NCI-H2081 treated with DMSO at 0.1 percent for 48 hours (cell line): ENCODE results near the gene SUSD2.
"Not testable (repeated sequence)": the region's sequence is repeated elsewhere in the genome, so short reads cannot be mapped to it uniquely, and the experiment has no call there.

Experiments
- DNase-seq: peaks from one replicate; lab custom pipeline; 2025; lab: John Stamatoyannopoulos, UW

Gene SUSD2

DNA sequence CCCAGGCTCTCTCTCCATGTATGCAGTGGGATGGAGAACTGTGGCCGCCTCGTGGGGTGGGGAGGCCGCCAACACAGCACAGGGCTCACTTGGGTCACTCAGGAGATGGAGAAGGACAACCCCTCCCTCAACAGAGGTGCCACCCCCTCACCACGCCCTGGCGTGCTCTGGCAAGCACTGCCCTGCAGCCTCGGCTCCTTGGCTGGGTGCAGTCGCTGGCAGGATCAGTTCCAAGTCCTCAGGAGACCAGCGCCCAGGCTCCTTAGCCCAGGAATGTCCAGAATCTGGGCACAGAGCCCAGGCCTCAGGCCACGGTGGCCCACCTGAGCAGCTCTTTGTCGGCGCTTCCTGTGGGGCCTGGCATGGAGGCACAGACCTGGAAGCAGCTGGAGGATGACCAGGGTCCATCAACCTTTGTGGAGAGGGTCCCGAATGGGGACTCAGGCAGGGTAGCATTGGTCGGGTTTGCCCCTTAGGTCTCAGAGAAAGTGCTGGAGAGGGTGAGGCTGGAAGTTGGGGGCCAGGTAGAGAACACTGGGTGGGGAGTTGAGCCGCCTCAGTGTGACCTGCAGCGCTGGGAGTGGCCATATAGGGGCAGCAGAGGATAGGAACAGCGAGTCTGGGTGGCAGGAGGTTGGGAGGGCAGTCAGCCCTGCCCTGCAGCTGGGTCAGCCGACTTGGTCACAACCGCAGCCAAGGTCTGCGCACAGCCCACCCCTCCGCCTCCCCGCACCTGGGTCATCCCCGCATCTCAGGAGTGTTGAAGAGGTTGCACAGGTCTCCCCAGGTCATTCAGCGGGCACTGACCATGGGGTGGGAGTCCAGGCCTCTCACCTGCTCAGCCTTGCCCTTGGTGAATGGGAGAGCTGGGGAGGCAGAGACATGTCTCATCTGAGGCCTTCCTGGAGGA, 8.2 kb downstream of the SUSD2 start:
- no peak for DNase-seq

DNA sequence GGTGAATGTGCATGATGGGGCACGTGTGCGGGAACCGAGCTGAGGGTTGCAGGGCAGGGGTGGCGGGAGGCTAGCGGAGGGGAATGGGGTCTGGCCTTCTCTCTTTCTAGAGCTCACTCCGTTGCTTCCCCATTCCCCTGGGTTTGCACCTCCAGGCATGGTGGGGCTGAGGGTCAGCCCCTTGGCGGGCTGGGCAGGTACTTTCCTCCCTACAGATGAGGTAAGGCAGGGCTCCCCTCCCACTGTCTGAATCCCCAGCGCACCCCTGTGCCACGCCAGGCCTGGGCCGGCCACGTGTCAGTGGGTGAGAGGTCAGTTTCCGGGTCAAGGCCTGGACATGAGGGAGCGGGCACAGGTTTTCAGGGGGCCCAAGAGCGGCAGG, 8.9 kb downstream of the SUSD2 start:
- DNase-seq = no peak

GRCh38 chr22:24190596-24191208, 9.4 kb downstream of the SUSD2 start:
- no peak for DNase-seq

GRCh38 chr22:24191381-24191841, 10.1 kb downstream of the SUSD2 start:
- DNase-seq = no peak

GRCh38 chr22:24191893-24192292, 10.6 kb downstream of the SUSD2 start:
- no peak for DNase-seq

DNA sequence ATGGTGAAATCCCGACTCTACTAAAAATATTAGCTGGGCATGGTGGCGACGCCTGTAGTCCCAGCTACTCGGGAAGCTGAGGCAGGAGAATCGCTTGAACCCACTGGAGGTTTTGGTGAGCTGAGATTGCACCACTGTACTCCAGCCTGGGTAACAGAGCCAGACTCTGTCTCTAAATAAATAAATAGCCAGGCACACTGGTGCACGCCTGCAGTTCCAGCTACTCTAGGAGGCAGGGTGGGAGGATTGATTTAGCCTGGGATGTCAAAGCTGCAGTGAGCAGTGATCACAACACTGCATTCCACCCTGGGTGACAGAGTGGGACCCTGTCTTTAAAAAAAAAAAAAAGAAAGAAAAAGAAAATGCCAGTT, 17.4 kb downstream of the SUSD2 start:
- DNase-seq = no peak

DNA sequence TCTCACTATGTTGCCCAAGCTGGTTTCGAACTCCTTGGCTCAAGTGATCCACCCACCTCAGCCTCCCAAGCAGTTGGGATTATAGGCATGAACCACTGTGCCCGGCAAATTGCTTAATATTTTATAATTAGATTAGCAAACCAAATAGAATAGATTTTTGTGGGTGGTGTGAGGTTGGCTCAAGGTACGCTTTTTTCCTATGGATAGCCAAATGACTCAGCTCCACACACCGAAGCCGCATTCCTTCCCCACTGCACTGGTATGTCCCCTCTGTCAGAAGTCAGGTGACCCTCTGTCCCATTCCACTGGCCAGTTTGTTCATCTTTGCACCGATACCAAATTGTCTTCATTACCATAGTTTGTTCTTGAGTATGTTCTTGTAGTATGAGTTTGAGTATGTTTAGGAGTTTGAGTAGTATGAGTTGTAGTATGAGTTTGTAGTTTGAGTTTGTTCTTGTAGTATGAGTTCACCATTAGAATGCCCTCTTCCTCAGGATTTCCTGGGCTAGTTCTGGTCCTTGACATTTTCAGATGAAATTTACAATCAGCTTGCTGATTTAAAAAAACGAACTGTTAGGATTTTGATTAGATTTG, 19.4 kb downstream of the SUSD2 start:
- DNase-seq = no peak

- no peak for DNase-seq
Observed at GRCh38 chr22:24201681-24202614, 20.7 kb downstream of the SUSD2 start.

- not testable (repeated sequence) for DNase-seq
Observed at GRCh38 chr22:24203856-24204255, 22.6 kb downstream of the SUSD2 start.

GRCh38 chr22:24205438-24206195, 24.3 kb downstream of the SUSD2 start:
- no peak for DNase-seq

GRCh38 chr22:24206460-24207263, 25.4 kb downstream of the SUSD2 start:
- not testable (repeated sequence) for DNase-seq

DNA sequence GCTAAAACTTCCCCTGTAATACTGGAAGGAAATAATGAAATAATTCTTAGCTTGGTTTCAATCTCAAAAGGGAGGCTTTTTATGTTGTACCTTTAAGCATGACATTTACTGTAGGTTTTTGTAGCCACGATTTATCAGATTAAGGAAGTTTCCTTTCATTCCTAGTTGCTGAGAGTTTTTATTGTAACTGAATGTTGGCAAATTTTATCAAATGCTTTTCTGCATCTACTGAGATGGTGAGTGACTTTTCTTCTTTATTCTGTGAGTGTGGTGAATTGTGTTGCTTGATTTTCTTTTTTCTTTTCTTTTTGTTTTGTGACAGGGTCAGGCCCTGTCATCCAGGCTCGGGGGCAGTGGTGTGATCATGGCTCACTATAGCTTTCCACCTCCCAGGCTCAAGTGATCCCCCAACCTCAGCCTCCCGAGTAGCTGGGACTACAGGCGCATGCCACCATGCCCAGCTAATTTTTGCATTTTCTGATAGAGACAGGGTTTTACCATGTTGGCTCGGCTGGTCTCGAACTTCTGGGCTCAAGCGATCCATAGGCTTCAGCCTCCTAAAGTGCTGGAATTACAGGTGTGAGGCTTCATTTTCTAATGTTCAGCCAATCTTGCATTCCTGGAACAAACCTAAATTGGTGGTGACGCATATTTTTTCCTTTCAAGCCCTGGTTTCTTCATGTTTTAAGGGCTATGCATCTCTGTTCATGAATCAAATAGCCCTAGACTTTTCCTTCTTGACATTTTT, 26.2 kb downstream of the SUSD2 start:
- DNase-seq = no peak

- DNase-seq = no peak
Observed at GRCh38 chr22:24208012-24208749, 26.9 kb downstream of the SUSD2 start.

- DNase-seq = no peak
Observed at GRCh38 chr22:24209016-24209415, 27.7 kb downstream of the SUSD2 start.

- no peak for DNase-seq
Observed at GRCh38 chr22:24209687-24210086, 28.4 kb downstream of the SUSD2 start.

- not testable (repeated sequence) for DNase-seq
Observed at GRCh38 chr22:24210409-24210808, 29.1 kb downstream of the SUSD2 start.

- DNase-seq = not testable (repeated sequence)
Observed at GRCh38 chr22:24211716-24212115, 30.4 kb downstream of the SUSD2 start.

DNA sequence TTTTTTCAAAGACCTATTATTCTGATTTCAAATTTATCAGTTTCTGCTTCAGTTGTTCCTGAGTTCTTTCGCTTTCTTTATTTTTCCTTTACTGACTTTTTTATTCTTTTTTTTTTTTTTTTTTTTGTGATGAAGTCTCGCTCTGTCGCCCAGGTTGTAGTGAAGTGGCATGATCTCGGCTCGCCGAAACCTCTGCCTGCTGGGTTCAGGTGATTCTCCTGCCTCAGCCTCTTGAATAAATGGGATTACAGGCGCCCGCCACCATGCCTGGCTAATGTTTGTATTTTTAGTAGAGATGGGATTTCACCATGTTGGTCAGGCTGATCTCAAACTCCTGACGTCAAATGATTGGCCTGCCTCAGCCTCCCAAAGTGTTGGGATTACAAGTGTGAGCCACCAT, 31.8 kb downstream of the SUSD2 start:
- not testable (repeated sequence) for DNase-seq
